Activated naive CD4-positive, alpha-beta T cell treated with anti-CD3 and anti-CD28 coated beads, Interleukin-2, amount 50 U/mL, for 16 hours (primary cell): ENCODE measurements around the gene PCSK7.
"Not testable (repeated sequence)": the region's sequence is repeated elsewhere in the genome, so short reads cannot be mapped to it uniquely, and the experiment has no call there.

Source experiments
- DNase-seq: peaks from one replicate; pipeline ENCODE4 v3.0.0-alpha.2; 2020

Gene PCSK7

GRCh38 chr11:117212697-117213355, 19.0 kb downstream of the PCSK7 start:
- DNase-seq = no peak

DNA sequence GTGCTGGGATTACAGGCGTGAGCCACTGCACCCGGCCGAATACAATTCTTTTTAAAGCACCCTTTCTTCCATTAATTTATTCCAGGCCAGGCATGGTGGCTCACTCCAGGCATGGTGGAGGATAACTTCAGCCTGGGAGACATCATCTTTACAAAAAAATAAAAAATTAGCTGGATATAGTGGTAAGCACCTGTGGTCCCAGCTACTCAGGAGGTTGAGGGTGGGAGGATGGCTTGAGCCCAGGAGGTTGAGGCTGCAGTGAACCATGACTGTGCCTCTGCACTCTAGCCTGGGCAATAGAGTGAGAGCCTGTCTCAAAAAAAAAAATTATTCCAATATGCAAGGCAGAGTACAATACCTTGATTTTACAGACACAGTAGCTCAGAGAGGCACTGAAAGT, 21.3 kb downstream of the PCSK7 start:
- DNase-seq = no peak

DNA sequence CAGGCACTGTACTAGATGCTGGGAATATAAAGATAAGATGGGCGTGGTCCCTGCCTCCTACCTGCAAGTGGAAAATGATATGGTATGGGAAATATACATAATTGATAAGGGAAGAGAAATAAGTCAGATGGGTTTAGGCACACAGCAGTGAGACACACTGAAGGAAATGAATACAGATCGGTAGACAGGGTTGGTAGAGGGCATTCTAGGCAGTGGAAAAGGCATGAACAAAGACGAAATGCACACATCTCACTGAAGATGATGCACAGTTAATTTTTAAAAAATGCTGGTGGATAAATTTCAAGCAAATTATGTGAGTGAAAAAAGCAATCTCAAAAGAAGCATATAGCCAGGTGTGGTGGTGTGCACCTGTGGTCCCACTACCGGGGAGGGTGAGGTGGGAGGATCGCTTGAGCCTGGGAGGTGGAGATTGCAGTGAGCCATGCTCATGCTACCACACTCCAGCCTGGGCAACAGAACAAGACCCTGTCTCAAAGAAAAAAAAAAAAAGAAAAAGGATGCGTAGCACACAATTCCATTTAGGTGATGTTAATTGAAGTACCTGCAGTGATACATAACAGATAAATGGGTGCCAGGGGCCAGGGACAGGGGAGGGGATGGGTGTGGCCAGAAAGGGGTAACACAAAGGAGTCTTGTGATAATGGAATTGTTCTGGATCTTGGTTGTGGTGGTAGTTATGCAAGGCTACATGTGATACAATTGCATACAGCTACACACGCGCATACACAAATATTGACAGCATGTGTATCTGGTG, 22.3 kb downstream of the PCSK7 start:
- DNase-seq = not testable (repeated sequence)

DNA sequence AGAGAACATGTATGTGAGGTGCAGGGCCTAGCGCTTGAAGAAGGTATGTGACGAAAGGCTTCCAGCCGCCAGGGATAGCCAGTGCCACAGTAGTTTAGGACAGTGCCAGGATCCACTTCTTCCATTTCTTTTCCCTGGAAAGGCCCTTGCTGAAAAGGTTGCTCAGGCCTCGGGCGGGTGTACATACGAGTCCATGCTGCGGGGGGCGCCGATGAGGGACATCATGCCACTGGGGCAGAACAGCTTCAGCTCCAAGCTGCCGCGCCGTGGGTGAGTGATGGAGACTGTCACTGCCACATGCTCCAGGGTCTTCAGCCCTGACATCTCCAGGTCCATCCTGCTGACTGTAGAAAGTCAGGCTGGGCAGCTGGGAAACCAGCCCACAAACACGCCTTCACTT, 23.2 kb downstream of the PCSK7 start:
- DNase-seq = not testable (repeated sequence)

DNA sequence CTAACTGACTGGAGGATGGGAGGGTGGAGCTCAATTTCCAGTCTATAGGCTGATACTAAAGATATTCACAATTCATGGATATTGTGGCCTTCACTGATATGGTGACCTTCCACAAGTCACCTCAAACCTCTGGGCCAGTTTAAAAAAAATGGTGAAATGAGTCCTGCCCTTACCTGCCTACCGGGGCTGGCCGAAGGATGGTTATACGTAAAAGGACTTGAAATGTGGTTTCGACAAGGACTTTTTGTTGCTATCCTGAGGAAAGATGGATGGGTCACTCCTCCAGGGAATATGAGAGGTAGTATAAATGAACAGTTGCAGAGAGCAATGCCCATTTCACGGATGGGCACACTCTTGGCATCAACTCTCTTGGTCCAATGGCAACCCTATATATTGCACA, 24.4 kb downstream of the PCSK7 start:
- DNase-seq = not testable (repeated sequence)

- DNase-seq = not testable (repeated sequence)
Measured at GRCh38 chr11:117206859-117207258, 25.0 kb downstream of the PCSK7 start.

GRCh38 chr11:117206111-117206510, 25.8 kb downstream of the PCSK7 start:
- DNase-seq = not testable (repeated sequence)

- no peak for DNase-seq
Measured at GRCh38 chr11:117205211-117205818, 26.6 kb downstream of the PCSK7 start.

DNA sequence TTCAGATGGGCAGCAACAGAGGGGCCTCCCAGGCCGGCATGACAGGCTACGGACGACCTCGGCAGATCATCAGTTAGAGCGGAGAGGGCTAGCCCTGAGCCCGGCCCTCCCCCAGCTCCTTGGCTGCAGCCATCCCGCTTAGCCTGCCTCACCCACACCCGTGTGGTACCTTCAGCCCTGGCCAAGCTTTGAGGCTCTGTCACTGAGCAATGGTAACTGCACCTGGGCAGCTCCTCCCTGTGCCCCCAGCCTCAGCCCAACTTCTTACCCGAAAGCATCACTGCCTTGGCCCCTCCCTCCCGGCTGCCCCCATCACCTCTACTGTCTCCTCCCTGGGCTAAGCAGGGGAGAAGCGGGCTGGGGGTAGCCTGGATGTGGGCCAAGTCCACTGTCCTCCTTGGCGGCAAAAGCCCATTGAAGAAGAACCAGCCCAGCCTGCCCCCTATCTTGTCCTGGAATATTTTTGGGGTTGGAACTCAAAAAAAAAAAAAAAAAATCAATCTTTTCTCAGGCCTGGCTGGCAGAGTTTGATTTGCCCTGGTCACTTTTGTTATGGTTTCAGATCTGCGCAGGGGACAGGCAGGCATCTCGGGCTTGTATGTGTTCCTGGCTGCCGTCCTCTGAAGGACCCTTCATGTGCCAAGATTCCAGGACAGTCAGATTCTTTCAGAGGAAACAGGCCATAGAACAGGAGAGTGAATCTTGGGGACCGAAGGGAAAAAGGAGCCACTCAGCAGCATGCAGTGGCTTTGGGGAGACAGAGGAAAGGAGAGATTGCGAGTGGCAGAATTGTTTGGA, 27.4 kb downstream of the PCSK7 start:
- no peak for DNase-seq

GRCh38 chr11:117203069-117203407, 28.8 kb downstream of the PCSK7 start:
- DNase-seq = no peak

GRCh38 chr11:117202386-117203068, 29.3 kb downstream of the PCSK7 start:
- DNase-seq = no peak

GRCh38 chr11:117201658-117202305, 30.1 kb downstream of the PCSK7 start:
- DNase-seq = no peak

GRCh38 chr11:117200813-117201657, 30.8 kb downstream of the PCSK7 start:
- no peak for DNase-seq

GRCh38 chr11:117199916-117200812, 31.7 kb downstream of the PCSK7 start:
- no peak for DNase-seq

GRCh38 chr11:117199053-117199915, 32.6 kb downstream of the PCSK7 start, which contains the start of gene TAGLN:
TAGLN (plus strand) TSS chr11:117199370; CDS start chr11:117203014, 3,644 bp downstream.
- no peak for DNase-seq

DNA sequence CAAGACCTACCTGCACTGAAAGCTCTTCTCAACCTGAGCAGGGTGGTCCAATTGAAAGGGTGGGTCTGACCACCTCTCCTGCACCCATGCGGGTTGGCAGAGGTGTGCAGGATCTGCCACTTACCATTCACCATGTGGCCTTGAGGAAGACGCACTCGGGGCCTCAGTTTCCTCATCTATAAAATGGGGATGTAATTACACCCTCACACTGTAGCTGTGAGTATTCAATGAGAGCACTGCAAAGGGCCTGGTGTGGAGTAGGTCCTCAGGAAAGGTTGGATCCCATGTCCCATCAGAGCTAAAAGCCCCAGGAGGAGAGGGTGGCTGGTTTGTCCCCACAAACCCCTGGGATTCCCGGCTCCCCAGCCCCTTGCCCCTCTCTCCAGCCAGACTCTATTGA, 33.3 kb downstream of the PCSK7 start:
- DNase-seq = no peak

- no peak for DNase-seq
Measured at GRCh38 chr11:117197516-117198456, 34.1 kb downstream of the PCSK7 start.

- DNase-seq = no peak
Measured at GRCh38 chr11:117197006-117197405, 34.9 kb downstream of the PCSK7 start.
